SU-DHL-6 (cell line): Measurements from ENCODE around the gene HOXC4.

Experiments used
- CTCF ChIP-seq: fragments of 200-600 bp; sonication (generic); IDR thresholded peaks from one replicate; pipeline ENCODE4 v1.5.1; 2017; ENCODE audit warnings: antibody characterized with exemption, mild to moderate bottlenecking, low read length, moderate library complexity; ENCODE audit not compliant: insufficient read depth, poor library complexity, severe bottlenecking
- EZH2phosphoT487 ChIP-seq: fragments of 200-600 bp; sonication (generic), shearing (Covaris generic); conservative IDR thresholded peaks from 2 replicates; pipeline ENCODE4 v1.6.1; 2018; ENCODE audit warnings: mild to moderate bottlenecking, antibody characterized with exemption, low read length, moderate library complexity, mixed read lengths

DNA sequence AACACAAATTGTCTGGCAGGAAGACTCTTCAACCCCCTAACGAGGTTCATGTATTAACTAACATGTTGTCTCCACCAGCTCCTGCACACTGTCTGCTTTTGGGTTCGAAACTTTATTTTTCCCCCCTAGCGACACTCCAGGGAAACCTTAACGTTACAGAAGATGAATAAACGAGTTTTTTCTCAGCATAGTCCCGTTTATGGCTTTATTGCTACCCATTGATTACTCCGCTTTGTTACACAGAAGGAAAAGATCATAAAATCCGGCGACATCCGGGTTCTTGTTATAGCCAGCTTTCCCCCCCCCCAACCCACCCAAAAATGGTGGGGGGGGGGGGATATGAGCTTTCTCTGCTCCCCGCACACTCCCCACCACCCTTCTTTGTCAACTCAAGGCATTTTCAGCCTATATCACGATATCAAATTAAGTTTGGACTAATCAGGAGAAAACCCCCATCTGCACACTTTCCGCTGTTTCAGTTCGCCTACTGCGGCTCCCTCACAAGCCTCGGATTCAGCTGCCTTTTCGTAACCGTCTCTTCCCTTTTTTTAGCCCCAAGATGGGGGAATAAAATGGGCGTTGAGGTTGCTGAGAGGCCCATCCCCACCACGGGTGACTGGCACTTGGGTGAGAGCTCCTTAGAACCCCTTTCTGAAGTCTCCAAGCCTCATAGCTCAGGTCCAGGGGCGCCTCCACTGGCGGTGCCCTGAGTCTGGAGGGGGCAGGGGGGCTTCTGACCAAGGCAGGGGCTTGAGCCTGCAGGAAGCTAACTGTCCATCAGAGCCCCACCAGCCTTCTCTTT is 26.8 kb upstream of the HOXC4 start:
- no peak for TF ChIP-seq CTCF
- TF ChIP-seq EZH2phosphoT487 = no peak
